IMR-90 (cell line): Measurements from ENCODE around the gene TM4SF1. TPM values are rescaled to one million over a fixed set of nuclear protein-coding genes. Genes with fewer than 3 reads are reported as not detected.

ENCODE experiments used
- ATAC-seq: fragments of 200-7000 bp; cut with Tn5 transposase; 2 replicates; pipeline ENCODE4 v1.9.1; 2020; ENCODE audit warnings: low read depth, mild to moderate bottlenecking, moderate library complexity
- BruUV-seq: library from RNA; stranded (reverse); fragments of 400-500 nt; replicated peaks from 2 replicates; lab custom pipeline; 2021; lab: Mats Ljungman, UMichigan
- CTCF ChIA-PET: fragments of 300-600 bp; formaldehyde crosslinking; extraction: SDS; loops from one replicate; lab custom pipeline; 2021; ENCODE audit warnings: antibody characterized with exemption; lab: Yijun Ruan, JAX
- POLR2A ChIA-PET: fragments of 300-600 bp; sonication (Branson Sonifier 250); formaldehyde crosslinking; loops from one replicate; lab custom pipeline; 2022; ENCODE audit warnings: antibody characterized with exemption; ENCODE audit not compliant: unreplicated experiment; lab: Charles Lee
- DNase-seq: peaks from one replicate; pipeline ENCODE4 v3.0.0; 2013
- H2AFZ ChIP-seq: replicated peaks from 2 replicates; pipeline ENCODE3; 2013; ENCODE audit warnings: low read length, mild to moderate bottlenecking; ENCODE audit not compliant: poor library complexity
- H2AK5ac ChIP-seq: 2 replicates; pipeline ENCODE4 v1.6.1; 2013; ENCODE audit warnings: low read depth, low read length, inconsistent platforms
- H2AK9ac ChIP-seq: replicated peaks from 2 replicates; pipeline ENCODE3; 2013; ENCODE audit warnings: mild to moderate bottlenecking, low read depth, low read length, moderate library complexity; ENCODE audit not compliant: poor library complexity
- H2BK120ac ChIP-seq: 2 replicates; pipeline ENCODE4 v1.6.1; 2013; ENCODE audit warnings: low read depth, low read length, inconsistent platforms
- H2BK15ac ChIP-seq: 3 replicates; pipeline ENCODE4 v1.6.1; 2013; ENCODE audit warnings: low read depth, low read length, inconsistent platforms
- H2BK20ac ChIP-seq: 2 replicates; pipeline ENCODE4 v1.6.1; 2013; ENCODE audit warnings: low read depth, mild to moderate bottlenecking, inconsistent platforms, low read length, moderate library complexity
- H2BK5ac ChIP-seq: 2 replicates; pipeline ENCODE4 v1.6.1; 2013; ENCODE audit warnings: mild to moderate bottlenecking, low read depth, low read length, inconsistent platforms; ENCODE audit not compliant: poor library complexity, severe bottlenecking
- H3K14ac ChIP-seq: replicated peaks from 2 replicates; pipeline ENCODE4 v1.6.1; 2013; ENCODE audit warnings: low read depth, low read length, inconsistent platforms
- H3K18ac ChIP-seq: 2 replicates; pipeline ENCODE4 v1.6.1; 2013; ENCODE audit warnings: low read depth, low read length, control low read depth
- H3K23ac ChIP-seq: 2 replicates; pipeline ENCODE4 v1.6.1; 2013; ENCODE audit warnings: low read depth, low read length, inconsistent platforms
- H3K27ac ChIP-seq: 2 replicates; pipeline ENCODE4 v1.5.1; 2013; ENCODE audit warnings: mild to moderate bottlenecking, control low read depth, low read length; ENCODE audit not compliant: insufficient read depth
- H3K27me3 ChIP-seq: 2 replicates; pipeline ENCODE4 v1.6.1; 2013; ENCODE audit warnings: low read length; ENCODE audit not compliant: control insufficient read depth, insufficient read depth
- H3K36me3 ChIP-seq: 2 replicates; pipeline ENCODE4 v1.6.1; 2013; ENCODE audit warnings: low read length, mixed read lengths; ENCODE audit not compliant: control insufficient read depth, insufficient read depth
- H3K4ac ChIP-seq: 2 replicates; pipeline ENCODE4 v1.6.1; 2013; ENCODE audit warnings: low read depth, low read length, inconsistent platforms
- H3K4me1 ChIP-seq: 2 replicates; pipeline ENCODE4 v1.6.1; 2013; ENCODE audit warnings: low read length, mixed read lengths; ENCODE audit not compliant: control insufficient read depth, insufficient read depth
- H3K4me2 ChIP-seq: 2 replicates; pipeline ENCODE4 v1.6.1; 2013; ENCODE audit warnings: low read depth, mild to moderate bottlenecking, control low read depth, low read length, moderate library complexity
- H3K4me3 ChIP-seq: 2 replicates; pipeline ENCODE4 v1.5.1; 2013; ENCODE audit warnings: low read depth, mild to moderate bottlenecking, control low read depth, low read length, moderate library complexity; ENCODE audit not compliant: insufficient read depth
- H3K56ac ChIP-seq: 2 replicates; pipeline ENCODE4 v1.6.1; 2013; ENCODE audit warnings: low read length, inconsistent platforms; ENCODE audit not compliant: insufficient read depth; ENCODE audit errors: extremely low read depth
- H3K79me1 ChIP-seq, 2 experiments: 2 replicates each; pipeline ENCODE4 v1.6.1; 2013; ENCODE audit warnings: low read length in 2 of 2, inconsistent platforms in 1 of 2, low read depth in 1 of 2
- H3K9ac ChIP-seq: 2 replicates; pipeline ENCODE4 v1.6.1; 2013; ENCODE audit warnings: low read depth, low read length, control low read depth
- H3K9me1 ChIP-seq: 2 replicates; pipeline ENCODE4 v1.6.1; 2013; ENCODE audit warnings: low read length, inconsistent platforms; ENCODE audit not compliant: insufficient read depth
- H3K9me3 ChIP-seq: 2 replicates; pipeline ENCODE4 v1.6.1; 2013; ENCODE audit warnings: low read length; ENCODE audit not compliant: control insufficient read depth, insufficient read depth
- H4K20me1 ChIP-seq: 2 replicates; pipeline ENCODE4 v1.6.1; 2013; ENCODE audit warnings: low read length, inconsistent platforms; ENCODE audit not compliant: insufficient read depth
- H4K5ac ChIP-seq: 2 replicates; pipeline ENCODE4 v1.6.1; 2013; ENCODE audit warnings: mild to moderate bottlenecking, low read depth, low read length, control low read depth
- H4K8ac ChIP-seq, 2 experiments: 2 replicates each; pipeline ENCODE4 v1.6.1; 2013; ENCODE audit warnings: low read depth in 2 of 2, low read length in 2 of 2, control low read depth in 1 of 2, inconsistent platforms in 1 of 2
- H4K91ac ChIP-seq: 2 replicates; pipeline ENCODE4 v1.6.1; 2013; ENCODE audit warnings: low read depth, low read length, inconsistent platforms; ENCODE audit not compliant: insufficient read depth
- BHLHE40 ChIP-seq: fragments of 150-350 bp; IDR thresholded peaks from 2 replicates; pipeline ENCODE4 v1.6.1; 2016; ENCODE audit warnings: mild to moderate bottlenecking, low read depth, low read length
- CEBPB ChIP-seq: IDR thresholded peaks from 2 replicates; pipeline ENCODE4 v1.6.1; 2012; ENCODE audit warnings: low read depth, low read length, improper control_type of control experiment
- CHD1 ChIP-seq: IDR thresholded peaks from 2 replicates; pipeline ENCODE4 v1.6.1; 2012; ENCODE audit warnings: low read depth, low read length, improper control_type of control experiment
- FOS ChIP-seq: fragments of 150-350 bp; IDR thresholded peaks from 2 replicates; pipeline ENCODE4 v1.6.1; 2016; ENCODE audit warnings: low read depth, low read length
- MAFK ChIP-seq: IDR thresholded peaks from 2 replicates; pipeline ENCODE4 v1.6.1; 2012; ENCODE audit warnings: low read depth, low read length, improper control_type of control experiment
- MXI1 ChIP-seq: IDR thresholded peaks from 2 replicates; pipeline ENCODE4 v1.6.1; 2012; ENCODE audit warnings: low read depth, mild to moderate bottlenecking, low read length, moderate library complexity, borderline replicate concordance
- RCOR1 ChIP-seq: IDR thresholded peaks from 2 replicates; pipeline ENCODE4 v1.6.1; 2012; ENCODE audit warnings: mild to moderate bottlenecking, low read length, improper control_type of control experiment; ENCODE audit not compliant: insufficient replicate concordance
- SMC3 ChIP-seq: fragments of 150-350 bp; IDR thresholded peaks from 2 replicates; pipeline ENCODE4 v1.6.1; 2016; ENCODE audit warnings: low read depth, mild to moderate bottlenecking, antibody characterized with exemption, low read length, moderate library complexity
- WGBS, 2 experiments: methylation state at CpG; one replicate each; pipeline versions ENCODE4 v1.1.5 to v1.1.7; 2013; ENCODE audit warnings: missing lambda C conversion rate in 2 of 2; ENCODE audit not compliant: insufficient read length in 1 of 2; ENCODE audit errors: extremely low coverage in 2 of 2; 5-methylcytosine and 5-hydroxymethylcytosine counted together
- dilution Hi-C: fragments of 300-500 bp; cut with HindIII; formaldehyde crosslinking; loops from one replicate; pipeline ENCODE4 v1.14.3; 2018; ENCODE audit warnings: low sequenced_read_pairs; ENCODE audit not compliant: unreplicated experiment
- in situ Hi-C: fragments of 300-500 bp; cut with MboI; formaldehyde crosslinking; loops from 3 replicates; pipeline ENCODE4 v1.14.3; 2019; ENCODE audit warnings: low sequenced_read_pairs, inconsistent platforms, mixed read lengths
- intact Hi-C: fragments of 100-400 bp; cut with micrococcal nuclease; formaldehyde crosslinking; loops from 2 replicates; pipeline ENCODE4 v1.10.0; 2022
- polyA plus RNA-seq, 3 experiments: library from polyadenylated mRNA; depleted of rRNA; stranded (reverse); fragments of >200 nt; gene quantifications; 2 replicates each; pipeline ENCODE4 v1.2.3, GENCODE V29; 2012; ENCODE audit warnings: low replicate concordance in 1 of 3
- total RNA-seq: library from RNA; depleted of rRNA; stranded (reverse); fragments of >200 nt; gene quantifications from 2 replicates; pipeline ENCODE4 v1.2.3, GENCODE V29; 2012
- TF ChIP-seq, protein P1 (sequence below): fragments of 150-350 bp; IDR thresholded peaks from 2 replicates; pipeline ENCODE4 v1.6.1; 2016; ENCODE audit warnings: low read depth, mild to moderate bottlenecking, low read length, moderate library complexity, borderline replicate concordance

Gene TM4SF1
- total and polyA plus RNA-seq, 2 of the 4 experiments (the other 2 are of a cell fraction): 232 to 302 TPM

DNA sequence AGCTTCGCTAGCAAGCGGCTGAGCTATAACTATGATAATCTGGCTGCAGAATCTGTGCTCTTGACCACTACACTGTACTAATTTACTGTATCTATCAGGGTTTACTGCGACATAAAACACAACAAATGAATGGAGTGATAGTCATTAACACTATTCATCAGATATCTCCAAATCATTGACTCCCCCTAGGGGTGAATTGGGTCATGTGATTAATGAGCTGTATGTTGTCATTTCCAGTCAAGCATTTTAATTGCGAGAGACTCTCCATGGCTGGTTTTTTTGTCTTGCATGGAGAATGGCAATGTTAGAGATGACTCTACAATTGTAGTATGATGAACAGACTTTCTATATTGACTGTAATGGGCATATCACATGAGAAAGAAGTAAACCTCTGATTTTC is 33.5 kb downstream of the TM4SF1 start:
- no peak overlapping the region for H2AK9ac ChIP-seq

More for the DNA sequence above, 33.5 kb downstream of the TM4SF1 start:
- no peak overlapping the region for H2AK5ac ChIP-seq
- dilution Hi-C loops (no loop called here), in situ Hi-C loops (no loop called here), intact Hi-C loops (no loop called here)
- H3K36me3 ChIP-seq: no peaks in the 10 kb centered on the region
- peaks cover 0 to 9% of the 10 kb centered on the region in 2 experiments; a peak in 1 of 4 replicates for H3K79me1 ChIP-seq
- no peak overlapping the region for H3K9ac ChIP-seq
- no peak overlapping the region for H3K56ac ChIP-seq
- peak overlapping the region; percentile 13; the same call in 1 of the 2 replicates for H2BK20ac ChIP-seq
- no TSS peak for BruUV-seq
- no peak for DNase-seq
- H2BK120ac ChIP-seq: no peak overlapping the region
- no peak overlapping the region for H3K14ac ChIP-seq
- no peak overlapping the region for H3K4me3 ChIP-seq
- H3K4ac ChIP-seq: no peak overlapping the region
- no peak overlapping the region for H2BK15ac ChIP-seq
- no peak for TF ChIP-seq MAFK
- no peak for TF ChIP-seq CHD1
- no peak for TF ChIP-seq FOS
- TF ChIP-seq RCOR1: no peak
- no peak for TF ChIP-seq CEBPB
- no peak for TF ChIP-seq SMC3
- TF ChIP-seq, protein P1, sequence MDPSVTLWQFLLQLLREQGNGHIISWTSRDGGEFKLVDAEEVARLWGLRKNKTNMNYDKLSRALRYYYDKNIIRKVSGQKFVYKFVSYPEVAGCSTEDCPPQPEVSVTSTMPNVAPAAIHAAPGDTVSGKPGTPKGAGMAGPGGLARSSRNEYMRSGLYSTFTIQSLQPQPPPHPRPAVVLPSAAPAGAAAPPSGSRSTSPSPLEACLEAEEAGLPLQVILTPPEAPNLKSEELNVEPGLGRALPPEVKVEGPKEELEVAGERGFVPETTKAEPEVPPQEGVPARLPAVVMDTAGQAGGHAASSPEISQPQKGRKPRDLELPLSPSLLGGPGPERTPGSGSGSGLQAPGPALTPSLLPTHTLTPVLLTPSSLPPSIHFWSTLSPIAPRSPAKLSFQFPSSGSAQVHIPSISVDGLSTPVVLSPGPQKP: no peak
- no peak for TF ChIP-seq BHLHE40
- TF ChIP-seq MXI1: no peak
- peaks cover 11% of the 10 kb centered on the region; the same call in 1 of the 2 replicates for H3K9me1 ChIP-seq
- ATAC-seq: no peak
- ChIA-PET POLR2A (no interaction called here), CTCF (interaction anchor here (1.0 kb wide), 1 partner anchor 28 kb away, joined by 5 read pairs; no protein-coding TSS in a partner anchor)
- no peak overlapping the region for H4K5ac ChIP-seq
- H3K27ac ChIP-seq: no peak overlapping the region
- no peak overlapping the region for H4K8ac ChIP-seq
- peaks cover 14% of the 10 kb centered on the region for H3K4me1 ChIP-seq
- no CpG with 5 or more reads among the region's 4 CpGs for WGBS, 2 experiments
- H3K23ac ChIP-seq: no peak overlapping the region
- no peak overlapping the region for H2BK5ac ChIP-seq
- no peak overlapping the region for H3K18ac ChIP-seq
- H4K20me1 ChIP-seq: no peaks in the 10 kb centered on the region
- H2AFZ ChIP-seq: no peak overlapping the region
- no peak overlapping the region for H4K91ac ChIP-seq
- no peaks in the 10 kb centered on the region for H3K27me3 ChIP-seq
- no peaks in the 10 kb centered on the region for H3K9me3 ChIP-seq
- H3K4me2 ChIP-seq: no peak overlapping the region
